Loucy (cell line): Measurements from ENCODE around the gene FSIP1.

Experiments
- EZH2phosphoT487 ChIP-seq: fragments of 200-600 bp; IDR thresholded peaks from 2 replicates; pipeline ENCODE4 v1.6.1; 2018; ENCODE audit warnings: antibody characterized with exemption, mild to moderate bottlenecking, moderate library complexity, borderline replicate concordance
- TF ChIP-seq, protein P1 (sequence below): fragments of 200-600 bp; sonication (generic); conservative IDR thresholded peaks from 2 replicates; pipeline ENCODE4 v1.5.1; 2014; ENCODE audit warnings: mild to moderate bottlenecking, antibody characterized with exemption, low read length

DNA sequence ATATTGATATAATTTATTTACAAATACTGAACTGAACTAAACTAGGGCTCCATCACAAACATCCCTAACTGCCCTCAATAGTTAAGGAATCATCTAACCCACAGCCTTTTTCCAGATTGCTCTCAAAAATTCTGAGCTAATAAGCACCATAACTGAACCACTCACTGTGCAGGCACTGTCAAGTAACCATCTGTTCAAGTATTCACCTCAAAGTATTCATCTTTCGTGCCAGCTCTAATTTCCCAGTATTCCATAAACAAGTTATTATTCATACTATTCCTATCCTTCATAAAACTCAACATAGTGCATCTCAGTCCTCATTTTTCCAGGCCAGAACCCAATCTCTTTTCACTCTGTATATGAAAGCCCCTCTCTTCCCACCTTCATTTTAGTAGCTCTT, 160.7 kb downstream of the FSIP1 start:
- TF ChIP-seq, protein P1, sequence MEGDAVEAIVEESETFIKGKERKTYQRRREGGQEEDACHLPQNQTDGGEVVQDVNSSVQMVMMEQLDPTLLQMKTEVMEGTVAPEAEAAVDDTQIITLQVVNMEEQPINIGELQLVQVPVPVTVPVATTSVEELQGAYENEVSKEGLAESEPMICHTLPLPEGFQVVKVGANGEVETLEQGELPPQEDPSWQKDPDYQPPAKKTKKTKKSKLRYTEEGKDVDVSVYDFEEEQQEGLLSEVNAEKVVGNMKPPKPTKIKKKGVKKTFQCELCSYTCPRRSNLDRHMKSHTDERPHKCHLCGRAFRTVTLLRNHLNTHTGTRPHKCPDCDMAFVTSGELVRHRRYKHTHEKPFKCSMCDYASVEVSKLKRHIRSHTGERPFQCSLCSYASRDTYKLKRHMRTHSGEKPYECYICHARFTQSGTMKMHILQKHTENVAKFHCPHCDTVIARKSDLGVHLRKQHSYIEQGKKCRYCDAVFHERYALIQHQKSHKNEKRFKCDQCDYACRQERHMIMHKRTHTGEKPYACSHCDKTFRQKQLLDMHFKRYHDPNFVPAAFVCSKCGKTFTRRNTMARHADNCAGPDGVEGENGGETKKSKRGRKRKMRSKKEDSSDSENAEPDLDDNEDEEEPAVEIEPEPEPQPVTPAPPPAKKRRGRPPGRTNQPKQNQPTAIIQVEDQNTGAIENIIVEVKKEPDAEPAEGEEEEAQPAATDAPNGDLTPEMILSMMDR: no peak
- TF ChIP-seq EZH2phosphoT487: no peak
